Midbrain (tissue), 1 donor: ENCODE data around the gene MIER2.

ENCODE experiments used
- DNase-seq: peaks from one replicate; lab custom pipeline; 2025; lab: John Stamatoyannopoulos, UW

Gene MIER2

GRCh38 chr19:329876-330275 lies 14.7 kb downstream of the MIER2 start:
- no peak for DNase-seq

GRCh38 chr19:328025-328505 lies 16.5 kb downstream of the MIER2 start:
- DNase-seq: no peak

- no peak for DNase-seq
Observed at GRCh38 chr19:327291-328024, 17.1 kb downstream of the MIER2 start.

- no peak for DNase-seq
Observed at GRCh38 chr19:326871-327270, 17.7 kb downstream of the MIER2 start.

- DNase-seq: no peak
Observed at GRCh38 chr19:325937-326565, 18.5 kb downstream of the MIER2 start.

GRCh38 chr19:325173-325936 lies 19.2 kb downstream of the MIER2 start:
- DNase-seq: no peak

- no peak for DNase-seq
Observed at GRCh38 chr19:324716-325115, 19.9 kb downstream of the MIER2 start.

- no peak for DNase-seq
Observed at GRCh38 chr19:322616-323015, 22.0 kb downstream of the MIER2 start.

- no peak for DNase-seq
Observed at GRCh38 chr19:318509-318774, 26.2 kb downstream of the MIER2 start.

- no peak for DNase-seq
Observed at GRCh38 chr19:317710-318508, 26.7 kb downstream of the MIER2 start.

- no peak for DNase-seq
Observed at GRCh38 chr19:315811-316210, 28.8 kb downstream of the MIER2 start.

GRCh38 chr19:313988-314815 lies 30.4 kb downstream of the MIER2 start:
- DNase-seq: no peak

GRCh38 chr19:313169-313987 lies 31.2 kb downstream of the MIER2 start:
- DNase-seq: no peak

- DNase-seq: no peak
Observed at GRCh38 chr19:311813-312261, 32.8 kb downstream of the MIER2 start.

- DNase-seq: no peak
Observed at GRCh38 chr19:310781-311496, 33.7 kb downstream of the MIER2 start.

GRCh38 chr19:310141-310651 lies 34.4 kb downstream of the MIER2 start:
- no peak for DNase-seq

GRCh38 chr19:309206-309565 lies 35.4 kb downstream of the MIER2 start:
- DNase-seq: no peak

GRCh38 chr19:308471-309205 lies 36.0 kb downstream of the MIER2 start:
- DNase-seq: no peak
